GM23338 (cell line): Measurements from ENCODE around the gene PLPP7. TPM values are rescaled to one million over a fixed set of nuclear protein-coding genes. Genes with fewer than 3 reads are reported as not detected.
A peak's percentile ranks its signal among the peaks of the same experiment; 100 is the strongest.

Source experiments
- ATAC-seq: fragments of 200-7000 bp; cut with Tn5 transposase; 3 replicates; pipeline ENCODE4 v1.9.1; 2020
- DNase-seq: peaks from one replicate; pipeline ENCODE4 v3.0.0-alpha.2; 2015; ENCODE audit warnings: low spot score
- H2AFZ ChIP-seq: fragments of 200-600 bp; sonication (generic); 2 replicates; pipeline ENCODE4 v1.8.0; 2016; ENCODE audit warnings: antibody characterized with exemption, mild to moderate bottlenecking, moderate library complexity
- H3F3A ChIP-seq: fragments of 200-600 bp; sonication (generic); replicated peaks from 2 replicates; pipeline ENCODE4 v1.8.0; 2017; ENCODE audit warnings: antibody characterized with exemption, mixed run types, low read depth
- H3K27ac ChIP-seq: fragments of 200-600 bp; sonication (generic); 2 replicates; pipeline ENCODE4 v1.6.1; 2016; ENCODE audit warnings: low read depth
- H3K27me3 ChIP-seq: fragments of 200-600 bp; sonication (generic); 2 replicates; pipeline ENCODE4 v1.8.0; 2016; ENCODE audit warnings: mild to moderate bottlenecking, mixed run types, moderate library complexity; ENCODE audit not compliant: insufficient read depth
- H3K36me3 ChIP-seq: fragments of 200-600 bp; sonication (generic); 2 replicates; pipeline ENCODE4 v1.8.0; 2016; ENCODE audit warnings: mild to moderate bottlenecking; ENCODE audit not compliant: insufficient read depth
- H3K4me1 ChIP-seq: fragments of 200-600 bp; sonication (generic); 2 replicates; pipeline ENCODE4 v1.8.0; 2016; ENCODE audit warnings: mild to moderate bottlenecking, moderate library complexity; ENCODE audit not compliant: insufficient read depth
- H3K4me2 ChIP-seq: fragments of 200-600 bp; sonication (generic); 2 replicates; pipeline ENCODE4 v1.7.1; 2017; ENCODE audit warnings: mixed run types
- H3K4me3 ChIP-seq: fragments of 200-600 bp; sonication (generic); 2 replicates; pipeline ENCODE4 v1.6.1; 2016; ENCODE audit warnings: mixed run types
- H3K79me2 ChIP-seq: fragments of 200-600 bp; sonication (generic); replicated peaks from 2 replicates; pipeline ENCODE4 v1.8.0; 2017; ENCODE audit warnings: mild to moderate bottlenecking; ENCODE audit not compliant: insufficient read depth
- H3K9me2 ChIP-seq: fragments of 200-600 bp; sonication (generic); 2 replicates; pipeline ENCODE4 v1.8.0; 2017; ENCODE audit not compliant: insufficient read depth
- H4K20me1 ChIP-seq: fragments of 200-600 bp; sonication (generic); replicated peaks from 2 replicates; pipeline ENCODE4 v1.8.0; 2017; ENCODE audit warnings: mild to moderate bottlenecking; ENCODE audit not compliant: insufficient read depth
- H3K27ac Mint-ChIP-seq: 2 replicates; pipeline ENCODE4 v1.8.0; 2020; ENCODE audit warnings: inconsistent platforms, mild to moderate bottlenecking, moderate library complexity, mixed read lengths
- H3K27me3 Mint-ChIP-seq: 3 replicates; pipeline ENCODE4 v1.8.0; 2022; ENCODE audit warnings: low read depth, mild to moderate bottlenecking, moderate library complexity, mixed read lengths, inconsistent platforms; ENCODE audit not compliant: insufficient read depth, poor library complexity
- H3K36me3 Mint-ChIP-seq: 3 replicates; pipeline ENCODE4 v1.8.0; 2021; ENCODE audit warnings: low read depth, mild to moderate bottlenecking, inconsistent platforms, moderate library complexity, mixed read lengths
- H3K4me1 Mint-ChIP-seq: 3 replicates; pipeline ENCODE4 v1.8.0; 2020; ENCODE audit warnings: mild to moderate bottlenecking, inconsistent platforms, mixed read lengths
- H3K4me3 Mint-ChIP-seq: 3 replicates; pipeline ENCODE4 v1.8.0; 2021; ENCODE audit warnings: moderate library complexity, mild to moderate bottlenecking, inconsistent platforms, mixed read lengths
- H3K9me3 Mint-ChIP-seq: 3 replicates; pipeline ENCODE4 v1.8.0; 2020; ENCODE audit warnings: moderate library complexity, mild to moderate bottlenecking, inconsistent platforms, mixed read lengths
- JUNB ChIP-seq: IDR thresholded peaks from one replicate; pipeline ENCODE4 v1.6.1; 2016; ENCODE audit warnings: antibody characterized with exemption; ENCODE audit not compliant: unreplicated experiment
- POLR2AphosphoS5 ChIP-seq: IDR thresholded peaks from 2 replicates; pipeline ENCODE4 v1.6.1; 2016; ENCODE audit warnings: antibody characterized with exemption, low read depth
- polyA plus RNA-seq: library from polyadenylated mRNA; unstranded; fragments of >200 nt; fragmentation: Nextera tagmentation; extraction: Ambion mirVana; gene quantifications from 2 replicates; pipeline ENCODE4 v1.2.1, GENCODE V29; 2016
- total RNA-seq: library from RNA; depleted of rRNA; stranded (reverse); fragments of >200 nt; shearing (Covaris generic); gene quantifications from 2 replicates; pipeline ENCODE4 v1.2.3, GENCODE V29; 2014
- TF ChIP-seq, protein P1 (sequence below), 2 experiments: fragments of 200-600 bp in 1 of 2; sonication (generic) in 1 of 2; conservative IDR thresholded peaks; 2 replicates each; pipeline versions ENCODE4 v1.5.1 to v1.6.1; 2016 to 2017; ENCODE audit warnings: antibody characterized with exemption in 2 of 2, low read depth in 2 of 2, mild to moderate bottlenecking in 2 of 2, moderate library complexity in 1 of 2
- TF ChIP-seq, protein P2 (sequence below): IDR thresholded peaks from one replicate; pipeline ENCODE4 v1.6.1; 2018; ENCODE audit warnings: antibody characterized with exemption; ENCODE audit not compliant: unreplicated experiment

Gene PLPP7
- total and polyA plus RNA-seq, 2 experiments from 2014 or later: 1.6 to 2.4 TPM

DNA sequence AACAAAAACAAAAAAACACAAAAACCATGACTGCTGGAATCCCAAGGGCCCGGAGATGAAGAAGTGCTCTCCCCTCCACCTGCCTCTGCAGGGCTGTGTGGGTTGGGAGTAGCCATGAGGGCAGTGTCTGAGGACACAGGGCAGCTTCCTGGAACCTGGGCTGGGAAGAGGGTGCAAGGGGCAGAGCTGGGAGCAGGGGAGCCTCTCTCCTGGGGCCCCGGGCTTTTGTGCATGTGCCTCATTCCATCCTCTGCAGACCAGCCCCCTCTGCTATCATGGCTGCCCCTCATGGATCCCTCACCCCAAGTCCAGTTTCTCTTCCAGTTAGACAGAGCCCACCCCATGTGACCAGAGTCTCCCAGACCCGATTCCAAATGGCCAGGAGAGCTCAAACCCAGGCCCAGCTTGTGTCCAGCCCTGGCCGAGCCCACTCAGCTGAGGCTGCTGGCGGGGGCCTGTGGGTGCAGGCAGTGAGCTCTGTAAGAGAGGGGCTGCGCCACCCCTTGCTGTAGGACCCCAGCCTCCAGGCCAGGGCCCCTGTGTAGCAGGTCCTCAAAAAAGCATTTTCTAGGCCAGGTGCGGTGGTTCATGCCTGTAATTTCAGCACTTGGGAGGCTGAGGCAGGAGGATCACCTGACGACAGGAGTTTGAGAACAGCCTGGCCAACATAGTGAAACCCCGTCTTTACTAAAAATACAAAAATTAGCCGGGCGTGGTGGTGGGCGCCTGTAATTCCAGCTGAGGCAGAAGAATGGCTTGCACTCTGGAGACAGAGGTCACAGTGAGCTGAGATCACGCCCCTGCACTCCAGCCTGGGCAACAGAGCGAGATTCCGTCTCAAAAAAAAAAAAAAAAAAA lies 44.5 kb downstream of the PLPP7 start:
- ATAC-seq: no peak
- H3K27me3 ChIP-seq: no peaks in the 10 kb centered on the region
- H3K27ac ChIP-seq: no peak overlapping the region
- no peaks in the 10 kb centered on the region for H3K36me3 Mint-ChIP-seq
- H3K4me3 Mint-ChIP-seq: no peak overlapping the region
- no peak for TF ChIP-seq POLR2AphosphoS5
- TF ChIP-seq, protein P1, sequence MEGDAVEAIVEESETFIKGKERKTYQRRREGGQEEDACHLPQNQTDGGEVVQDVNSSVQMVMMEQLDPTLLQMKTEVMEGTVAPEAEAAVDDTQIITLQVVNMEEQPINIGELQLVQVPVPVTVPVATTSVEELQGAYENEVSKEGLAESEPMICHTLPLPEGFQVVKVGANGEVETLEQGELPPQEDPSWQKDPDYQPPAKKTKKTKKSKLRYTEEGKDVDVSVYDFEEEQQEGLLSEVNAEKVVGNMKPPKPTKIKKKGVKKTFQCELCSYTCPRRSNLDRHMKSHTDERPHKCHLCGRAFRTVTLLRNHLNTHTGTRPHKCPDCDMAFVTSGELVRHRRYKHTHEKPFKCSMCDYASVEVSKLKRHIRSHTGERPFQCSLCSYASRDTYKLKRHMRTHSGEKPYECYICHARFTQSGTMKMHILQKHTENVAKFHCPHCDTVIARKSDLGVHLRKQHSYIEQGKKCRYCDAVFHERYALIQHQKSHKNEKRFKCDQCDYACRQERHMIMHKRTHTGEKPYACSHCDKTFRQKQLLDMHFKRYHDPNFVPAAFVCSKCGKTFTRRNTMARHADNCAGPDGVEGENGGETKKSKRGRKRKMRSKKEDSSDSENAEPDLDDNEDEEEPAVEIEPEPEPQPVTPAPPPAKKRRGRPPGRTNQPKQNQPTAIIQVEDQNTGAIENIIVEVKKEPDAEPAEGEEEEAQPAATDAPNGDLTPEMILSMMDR (conservative IDR thresholded peaks at IDR 0.05; ENCODE audit: low read depth in 2 of 2): no peak
- TF ChIP-seq JUNB: no peak
- H3K4me3 ChIP-seq: no peak overlapping the region
- peaks cover 27% of the 10 kb centered on the region for H3K4me1 Mint-ChIP-seq
- H3K9me3 Mint-ChIP-seq: no peaks in the 10 kb centered on the region
- H4K20me1 ChIP-seq: no peaks in the 10 kb centered on the region
- H2AFZ ChIP-seq: peak overlapping the region; percentile 88; the same call in 1 of the 2 replicates
- H3K27me3 Mint-ChIP-seq: peaks cover 18% of the 10 kb centered on the region
- 0 out of 2 replicates have a peak, but pooled peaks cover 2% of the 10 kb centered on the region for H3F3A ChIP-seq
- no peaks in the 10 kb centered on the region for H3K9me2 ChIP-seq
- H3K36me3 ChIP-seq: no peaks in the 10 kb centered on the region
- no peak overlapping the region for H3K27ac Mint-ChIP-seq
- peaks cover 12% of the 10 kb centered on the region for H3K4me1 ChIP-seq
- DNase-seq: no peak
- H3K4me2 ChIP-seq: no peak overlapping the region
- H3K79me2 ChIP-seq: no peaks in the 10 kb centered on the region

DNA sequence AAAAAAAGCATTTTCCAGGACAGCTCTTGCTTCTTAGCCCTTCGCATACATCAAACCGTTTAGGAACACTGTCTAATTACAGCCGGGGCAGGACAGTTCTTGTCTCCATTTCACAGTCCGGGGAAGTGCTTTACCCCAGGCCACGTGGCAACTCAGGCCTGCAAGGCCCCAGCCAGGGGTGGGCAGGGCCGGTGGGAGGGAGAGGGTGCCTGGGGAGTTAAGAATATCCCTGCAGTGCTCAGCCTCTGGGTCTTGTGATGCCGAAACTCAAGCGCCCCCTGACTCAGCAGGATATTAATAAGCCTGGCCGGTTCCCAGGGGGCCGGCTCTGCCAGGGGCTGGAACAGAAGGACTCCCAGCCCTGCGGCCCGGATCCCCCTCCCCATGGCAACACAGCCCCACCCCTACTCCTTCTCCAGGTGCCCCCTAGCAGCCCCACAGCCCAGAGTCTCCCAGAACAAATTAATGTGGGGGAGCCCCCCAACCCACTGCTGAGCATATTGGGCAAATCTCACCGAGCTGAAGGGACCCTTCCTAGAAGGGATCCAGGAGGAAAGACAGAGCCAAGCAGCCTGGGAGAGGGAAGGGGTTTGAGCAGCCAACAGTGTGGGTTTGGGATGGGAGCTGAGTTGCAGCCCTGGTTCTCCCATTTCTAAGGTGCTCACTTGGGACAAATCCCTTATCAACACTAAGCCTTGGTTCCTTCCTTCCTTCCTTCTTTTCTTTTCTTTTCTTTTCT lies 45.3 kb downstream of the PLPP7 start:
- no peaks in the 10 kb centered on the region for H3K27me3 ChIP-seq
- no peaks in the 10 kb centered on the region for H4K20me1 ChIP-seq
- Mint-ChIP-seq H3K4me3 (no peak overlapping the region), H3K36me3 (no peaks in the 10 kb centered on the region), H3K27ac (no peak overlapping the region), H3K27me3 (peaks cover 12% of the 10 kb centered on the region), H3K9me3 (no peaks in the 10 kb centered on the region), H3K4me1 (peaks cover 20% of the 10 kb centered on the region)
- no peaks in the 10 kb centered on the region for H3K36me3 ChIP-seq
- peak overlapping the region; percentile 88 for H2AFZ ChIP-seq
- DNase-seq (no peak), ATAC-seq (peak; percentile 20)
- H3K4me1 ChIP-seq: peaks cover 12% of the 10 kb centered on the region
- H3K27ac ChIP-seq: no peak overlapping the region
- TF ChIP-seq, protein P2, sequence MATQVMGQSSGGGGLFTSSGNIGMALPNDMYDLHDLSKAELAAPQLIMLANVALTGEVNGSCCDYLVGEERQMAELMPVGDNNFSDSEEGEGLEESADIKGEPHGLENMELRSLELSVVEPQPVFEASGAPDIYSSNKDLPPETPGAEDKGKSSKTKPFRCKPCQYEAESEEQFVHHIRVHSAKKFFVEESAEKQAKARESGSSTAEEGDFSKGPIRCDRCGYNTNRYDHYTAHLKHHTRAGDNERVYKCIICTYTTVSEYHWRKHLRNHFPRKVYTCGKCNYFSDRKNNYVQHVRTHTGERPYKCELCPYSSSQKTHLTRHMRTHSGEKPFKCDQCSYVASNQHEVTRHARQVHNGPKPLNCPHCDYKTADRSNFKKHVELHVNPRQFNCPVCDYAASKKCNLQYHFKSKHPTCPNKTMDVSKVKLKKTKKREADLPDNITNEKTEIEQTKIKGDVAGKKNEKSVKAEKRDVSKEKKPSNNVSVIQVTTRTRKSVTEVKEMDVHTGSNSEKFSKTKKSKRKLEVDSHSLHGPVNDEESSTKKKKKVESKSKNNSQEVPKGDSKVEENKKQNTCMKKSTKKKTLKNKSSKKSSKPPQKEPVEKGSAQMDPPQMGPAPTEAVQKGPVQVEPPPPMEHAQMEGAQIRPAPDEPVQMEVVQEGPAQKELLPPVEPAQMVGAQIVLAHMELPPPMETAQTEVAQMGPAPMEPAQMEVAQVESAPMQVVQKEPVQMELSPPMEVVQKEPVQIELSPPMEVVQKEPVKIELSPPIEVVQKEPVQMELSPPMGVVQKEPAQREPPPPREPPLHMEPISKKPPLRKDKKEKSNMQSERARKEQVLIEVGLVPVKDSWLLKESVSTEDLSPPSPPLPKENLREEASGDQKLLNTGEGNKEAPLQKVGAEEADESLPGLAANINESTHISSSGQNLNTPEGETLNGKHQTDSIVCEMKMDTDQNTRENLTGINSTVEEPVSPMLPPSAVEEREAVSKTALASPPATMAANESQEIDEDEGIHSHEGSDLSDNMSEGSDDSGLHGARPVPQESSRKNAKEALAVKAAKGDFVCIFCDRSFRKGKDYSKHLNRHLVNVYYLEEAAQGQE: no peak
- no peak overlapping the region for H3K4me2 ChIP-seq
- no peak overlapping the region for H3K4me3 ChIP-seq
- H3K9me2 ChIP-seq: no peaks in the 10 kb centered on the region
- 0 out of 2 replicates have a peak, but pooled peaks cover 2% of the 10 kb centered on the region for H3F3A ChIP-seq
- H3K79me2 ChIP-seq: no peaks in the 10 kb centered on the region
